A673 (cell line): ENCODE data around the gene FCRL2.

Source experiments
- EZH2 ChIP-seq: fragments of 200-600 bp; sonication (generic); IDR thresholded peaks from 2 replicates; pipeline ENCODE4 v1.6.1; 2017; ENCODE audit warnings: borderline replicate concordance, low read depth, mild to moderate bottlenecking, mixed read lengths, antibody characterized with exemption, low read length; ENCODE audit not compliant: poor library complexity, severe bottlenecking
- TF ChIP-seq, protein P1 (sequence below): fragments of 300-800, 200-600 bp; sonication (generic); conservative IDR thresholded peaks from 2 replicates; pipeline ENCODE4 v1.5.1; 2017; ENCODE audit warnings: low read depth, mild to moderate bottlenecking, antibody characterized with exemption, low read length, moderate library complexity, mixed read lengths

DNA sequence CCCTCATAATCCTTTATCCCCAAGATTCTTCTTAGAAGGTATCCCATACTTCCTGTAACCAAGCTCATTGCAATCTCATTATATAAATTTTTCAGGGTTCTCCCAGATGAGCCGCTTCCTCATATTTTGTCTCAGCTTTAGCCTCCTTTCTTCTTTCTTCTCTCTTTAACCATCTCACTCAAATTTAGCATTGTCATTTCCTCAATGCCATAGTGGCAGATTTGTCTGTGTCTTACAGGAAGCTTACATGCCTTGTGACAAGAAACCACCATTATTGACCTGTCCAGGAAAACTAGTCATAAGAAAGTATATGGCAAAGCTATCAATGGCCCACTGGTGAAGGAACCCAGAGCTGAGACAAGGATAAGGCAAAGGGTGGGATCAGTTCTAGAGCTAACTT is 6.0 kb upstream of the FCRL2 start:
- TF ChIP-seq, protein P1, sequence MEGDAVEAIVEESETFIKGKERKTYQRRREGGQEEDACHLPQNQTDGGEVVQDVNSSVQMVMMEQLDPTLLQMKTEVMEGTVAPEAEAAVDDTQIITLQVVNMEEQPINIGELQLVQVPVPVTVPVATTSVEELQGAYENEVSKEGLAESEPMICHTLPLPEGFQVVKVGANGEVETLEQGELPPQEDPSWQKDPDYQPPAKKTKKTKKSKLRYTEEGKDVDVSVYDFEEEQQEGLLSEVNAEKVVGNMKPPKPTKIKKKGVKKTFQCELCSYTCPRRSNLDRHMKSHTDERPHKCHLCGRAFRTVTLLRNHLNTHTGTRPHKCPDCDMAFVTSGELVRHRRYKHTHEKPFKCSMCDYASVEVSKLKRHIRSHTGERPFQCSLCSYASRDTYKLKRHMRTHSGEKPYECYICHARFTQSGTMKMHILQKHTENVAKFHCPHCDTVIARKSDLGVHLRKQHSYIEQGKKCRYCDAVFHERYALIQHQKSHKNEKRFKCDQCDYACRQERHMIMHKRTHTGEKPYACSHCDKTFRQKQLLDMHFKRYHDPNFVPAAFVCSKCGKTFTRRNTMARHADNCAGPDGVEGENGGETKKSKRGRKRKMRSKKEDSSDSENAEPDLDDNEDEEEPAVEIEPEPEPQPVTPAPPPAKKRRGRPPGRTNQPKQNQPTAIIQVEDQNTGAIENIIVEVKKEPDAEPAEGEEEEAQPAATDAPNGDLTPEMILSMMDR: no peak
- no peak for TF ChIP-seq EZH2
